Vagina (tissue), 2 donors: Measurements from ENCODE around the gene CASD1.

Source experiments
- CTCF ChIP-seq, 3 experiments: fragments of 450-650 bp in 2 of 3; fragments of 200-600 bp in 1 of 3; sonication (generic) in 1 of 3; IDR thresholded peaks; one replicate each; pipeline ENCODE4 v1.5.1; 2017 to 2019; ENCODE audit warnings: antibody characterized with exemption in 3 of 3, mild to moderate bottlenecking in 2 of 3, moderate library complexity in 2 of 3
- POLR2A ChIP-seq, 2 donors: fragments of 450-650 bp; IDR thresholded peaks; one replicate each; pipeline ENCODE4 v1.6.1; 2017; ENCODE audit warnings: antibody characterized with exemption in 2 of 2, mild to moderate bottlenecking in 2 of 2, moderate library complexity in 2 of 2
- POLR2AphosphoS5 ChIP-seq, 2 donors: sonication (generic); formaldehyde crosslinking; IDR thresholded peaks; one replicate each; pipeline ENCODE4 v1.9.0; 2017; ENCODE audit warnings: antibody characterized with exemption in 2 of 2, mild to moderate bottlenecking in 2 of 2, low read depth in 1 of 2; ENCODE audit not compliant: insufficient read depth in 1 of 2

DNA sequence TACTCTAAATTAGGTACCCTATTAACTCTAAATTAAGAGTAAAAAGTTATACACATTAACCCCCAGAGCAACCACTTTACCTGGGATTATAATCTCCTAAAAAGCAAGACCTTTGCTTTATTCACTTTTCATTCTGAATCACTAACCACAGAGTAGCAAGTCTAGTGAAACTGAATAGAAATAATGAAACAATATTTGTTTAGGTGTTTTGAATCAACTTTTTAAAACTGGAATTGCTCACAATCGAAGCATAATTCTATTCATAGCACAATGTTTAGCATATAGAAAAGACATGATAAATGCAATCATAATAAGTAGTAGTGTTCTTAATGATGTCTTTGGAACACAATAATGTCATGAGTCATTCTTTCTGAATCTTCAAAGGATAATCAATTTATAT is 37.0 kb upstream of the CASD1 start:
- TF ChIP-seq POLR2AphosphoS5 (IDR thresholded peaks at IDR 0.05; ENCODE audit: insufficient read depth in 1 of 2, low read depth in 1 of 2) (no peak), CTCF (IDR thresholded peaks at IDR 0.05) (no peak), POLR2A (IDR thresholded peaks at IDR 0.05) (no peak)
